ENCODE measurements around the gene CLCF1. TPM values are rescaled to one million over a fixed set of nuclear protein-coding genes. Genes with fewer than 3 reads are reported as not detected.
A peak's percentile ranks its signal among the peaks of the same experiment; 100 is the strongest.

CLCF1 gene
- total and polyA plus RNA-seq, 2 of the 13 experiments (the other 11 are each of a cell fraction or from before 2014, with no cell fraction given) = 0.49 to 0.78 TPM

GRCh38 chr11:67405688-67406339 is 32.4 kb upstream of the CLCF1 start (continued):
- TF ChIP-seq, protein P1, sequence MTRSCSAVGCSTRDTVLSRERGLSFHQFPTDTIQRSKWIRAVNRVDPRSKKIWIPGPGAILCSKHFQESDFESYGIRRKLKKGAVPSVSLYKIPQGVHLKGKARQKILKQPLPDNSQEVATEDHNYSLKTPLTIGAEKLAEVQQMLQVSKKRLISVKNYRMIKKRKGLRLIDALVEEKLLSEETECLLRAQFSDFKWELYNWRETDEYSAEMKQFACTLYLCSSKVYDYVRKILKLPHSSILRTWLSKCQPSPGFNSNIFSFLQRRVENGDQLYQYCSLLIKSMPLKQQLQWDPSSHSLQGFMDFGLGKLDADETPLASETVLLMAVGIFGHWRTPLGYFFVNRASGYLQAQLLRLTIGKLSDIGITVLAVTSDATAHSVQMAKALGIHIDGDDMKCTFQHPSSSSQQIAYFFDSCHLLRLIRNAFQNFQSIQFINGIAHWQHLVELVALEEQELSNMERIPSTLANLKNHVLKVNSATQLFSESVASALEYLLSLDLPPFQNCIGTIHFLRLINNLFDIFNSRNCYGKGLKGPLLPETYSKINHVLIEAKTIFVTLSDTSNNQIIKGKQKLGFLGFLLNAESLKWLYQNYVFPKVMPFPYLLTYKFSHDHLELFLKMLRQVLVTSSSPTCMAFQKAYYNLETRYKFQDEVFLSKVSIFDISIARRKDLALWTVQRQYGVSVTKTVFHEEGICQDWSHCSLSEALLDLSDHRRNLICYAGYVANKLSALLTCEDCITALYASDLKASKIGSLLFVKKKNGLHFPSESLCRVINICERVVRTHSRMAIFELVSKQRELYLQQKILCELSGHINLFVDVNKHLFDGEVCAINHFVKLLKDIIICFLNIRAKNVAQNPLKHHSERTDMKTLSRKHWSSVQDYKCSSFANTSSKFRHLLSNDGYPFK (CRISPR knock-in tag; IDR thresholded peaks at IDR 0.05; ENCODE audit: borderline replicate concordance) = no peak
- TF ChIP-seq GATA4 (IDR thresholded peaks at IDR 0.05; ENCODE audit: borderline replicate concordance, low read depth) = no peak
- TF ChIP-seq, protein P2, sequence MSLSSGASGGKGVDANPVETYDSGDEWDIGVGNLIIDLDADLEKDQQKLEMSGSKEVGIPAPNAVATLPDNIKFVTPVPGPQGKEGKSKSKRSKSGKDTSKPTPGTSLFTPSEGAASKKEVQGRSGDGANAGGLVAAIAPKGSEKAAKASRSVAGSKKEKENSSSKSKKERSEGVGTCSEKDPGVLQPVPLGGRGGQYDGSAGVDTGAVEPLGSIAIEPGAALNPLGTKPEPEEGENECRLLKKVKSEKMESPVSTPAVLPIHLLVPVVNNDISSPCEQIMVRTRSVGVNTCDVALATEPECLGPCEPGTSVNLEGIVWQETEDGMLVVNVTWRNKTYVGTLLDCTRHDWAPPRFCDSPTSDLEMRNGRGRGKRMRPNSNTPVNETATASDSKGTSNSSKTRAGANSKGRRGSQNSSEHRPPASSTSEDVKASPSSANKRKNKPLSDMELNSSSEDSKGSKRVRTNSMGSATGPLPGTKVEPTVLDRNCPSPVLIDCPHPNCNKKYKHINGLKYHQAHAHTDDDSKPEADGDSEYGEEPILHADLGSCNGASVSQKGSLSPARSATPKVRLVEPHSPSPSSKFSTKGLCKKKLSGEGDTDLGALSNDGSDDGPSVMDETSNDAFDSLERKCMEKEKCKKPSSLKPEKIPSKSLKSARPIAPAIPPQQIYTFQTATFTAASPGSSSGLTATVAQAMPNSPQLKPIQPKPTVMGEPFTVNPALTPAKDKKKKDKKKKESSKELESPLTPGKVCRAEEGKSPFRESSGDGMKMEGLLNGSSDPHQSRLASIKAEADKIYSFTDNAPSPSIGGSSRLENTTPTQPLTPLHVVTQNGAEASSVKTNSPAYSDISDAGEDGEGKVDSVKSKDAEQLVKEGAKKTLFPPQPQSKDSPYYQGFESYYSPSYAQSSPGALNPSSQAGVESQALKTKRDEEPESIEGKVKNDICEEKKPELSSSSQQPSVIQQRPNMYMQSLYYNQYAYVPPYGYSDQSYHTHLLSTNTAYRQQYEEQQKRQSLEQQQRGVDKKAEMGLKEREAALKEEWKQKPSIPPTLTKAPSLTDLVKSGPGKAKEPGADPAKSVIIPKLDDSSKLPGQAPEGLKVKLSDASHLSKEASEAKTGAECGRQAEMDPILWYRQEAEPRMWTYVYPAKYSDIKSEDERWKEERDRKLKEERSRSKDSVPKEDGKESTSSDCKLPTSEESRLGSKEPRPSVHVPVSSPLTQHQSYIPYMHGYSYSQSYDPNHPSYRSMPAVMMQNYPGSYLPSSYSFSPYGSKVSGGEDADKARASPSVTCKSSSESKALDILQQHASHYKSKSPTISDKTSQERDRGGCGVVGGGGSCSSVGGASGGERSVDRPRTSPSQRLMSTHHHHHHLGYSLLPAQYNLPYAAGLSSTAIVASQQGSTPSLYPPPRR (CRISPR knock-in tag; IDR thresholded peaks at IDR 0.05; ENCODE audit: borderline replicate concordance) = no peak
- TF ChIP-seq ZNF737 (CRISPR knock-in tag; IDR thresholded peaks at IDR 0.05; ENCODE audit: borderline replicate concordance) = no peak
- TF ChIP-seq POLR2A (IDR thresholded peaks at IDR 0.05; ENCODE audit: insufficient read depth in 1 of 2, low read depth in 2 of 2, low read length in 2 of 2) = no peak
- no peak for TF ChIP-seq TRIM24 (CRISPR knock-in tag; IDR thresholded peaks at IDR 0.05)
- TF ChIP-seq CREB3 (CRISPR knock-in tag; IDR thresholded peaks at IDR 0.05) = no peak
- no peak for TF ChIP-seq MAFF (IDR thresholded peaks at IDR 0.05; ENCODE audit: low read depth, low read length)
- TF ChIP-seq SALL2 (CRISPR knock-in tag; IDR thresholded peaks at IDR 0.05) = no peak
- peak; percentile 89 for TF ChIP-seq ESRRA (CRISPR knock-in tag; IDR thresholded peaks at IDR 0.05; ENCODE audit: low read depth)
- TF ChIP-seq KDM5B (CRISPR knock-in tag; IDR thresholded peaks at IDR 0.05; ENCODE audit: borderline replicate concordance) = no peak
- TF ChIP-seq ZNF317 (CRISPR knock-in tag; IDR thresholded peaks at IDR 0.05) = no peak
- TF ChIP-seq NR2C2 (CRISPR knock-in tag; IDR thresholded peaks at IDR 0.05; ENCODE audit: borderline replicate concordance) = peak; percentile 59
- no peak for TF ChIP-seq AGO1 (IDR thresholded peaks at IDR 0.05; ENCODE audit: low read depth, low read length, poor library complexity, severe bottlenecking)
- TF ChIP-seq, protein P3, sequence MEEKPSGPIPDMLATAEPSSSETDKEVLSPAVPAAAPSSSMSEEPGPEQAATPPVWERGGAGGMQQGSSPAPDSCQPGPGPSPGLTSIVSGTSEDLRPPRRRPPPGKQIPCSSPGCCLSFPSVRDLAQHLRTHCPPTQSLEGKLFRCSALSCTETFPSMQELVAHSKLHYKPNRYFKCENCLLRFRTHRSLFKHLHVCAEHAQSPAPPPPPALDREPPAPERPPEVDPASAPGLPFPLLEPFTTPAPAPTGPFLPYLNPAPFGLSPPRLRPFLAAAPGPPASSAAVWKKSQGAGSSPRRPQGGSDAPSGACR (CRISPR knock-in tag; IDR thresholded peaks at IDR 0.05) = no peak
- TF ChIP-seq ZNF335 (CRISPR knock-in tag; IDR thresholded peaks at IDR 0.05) = no peak

Data from HepG2 (cell line).